A673 (cell line): Measurements from ENCODE around the gene VSTM4.

Experiments used
- EZH2 ChIP-seq: fragments of 200-600 bp; sonication (generic); IDR thresholded peaks from 2 replicates; pipeline ENCODE4 v1.6.1; 2017; ENCODE audit warnings: borderline replicate concordance, low read depth, mild to moderate bottlenecking, mixed read lengths, antibody characterized with exemption, low read length; ENCODE audit not compliant: poor library complexity, severe bottlenecking
- TF ChIP-seq, protein P1 (sequence below): fragments of 300-800, 200-600 bp; sonication (generic); conservative IDR thresholded peaks from 2 replicates; pipeline ENCODE4 v1.5.1; 2017; ENCODE audit warnings: low read depth, mild to moderate bottlenecking, antibody characterized with exemption, low read length, moderate library complexity, mixed read lengths

DNA sequence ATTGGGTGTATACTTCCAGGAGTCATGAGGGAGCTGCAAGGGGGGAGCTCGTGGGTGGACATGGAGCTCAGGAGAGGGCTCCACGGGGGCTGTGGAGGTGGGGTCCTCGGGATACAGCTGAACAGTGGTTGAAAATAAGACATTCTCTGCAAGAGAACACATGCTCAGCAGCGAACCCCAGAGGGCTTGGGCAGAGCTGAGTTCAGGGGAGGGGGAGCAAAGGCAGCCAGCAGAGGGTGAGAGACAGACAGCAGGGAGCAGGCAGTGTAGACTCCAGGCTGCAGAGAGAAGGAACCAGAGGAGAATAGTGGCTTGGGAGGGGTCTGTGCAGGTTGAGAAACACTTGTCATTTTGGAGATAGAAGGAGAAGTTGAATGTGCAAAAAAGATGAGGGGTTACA, 102.7 kb downstream of the VSTM4 start:
- TF ChIP-seq EZH2, result no peak
- TF ChIP-seq, protein P1, sequence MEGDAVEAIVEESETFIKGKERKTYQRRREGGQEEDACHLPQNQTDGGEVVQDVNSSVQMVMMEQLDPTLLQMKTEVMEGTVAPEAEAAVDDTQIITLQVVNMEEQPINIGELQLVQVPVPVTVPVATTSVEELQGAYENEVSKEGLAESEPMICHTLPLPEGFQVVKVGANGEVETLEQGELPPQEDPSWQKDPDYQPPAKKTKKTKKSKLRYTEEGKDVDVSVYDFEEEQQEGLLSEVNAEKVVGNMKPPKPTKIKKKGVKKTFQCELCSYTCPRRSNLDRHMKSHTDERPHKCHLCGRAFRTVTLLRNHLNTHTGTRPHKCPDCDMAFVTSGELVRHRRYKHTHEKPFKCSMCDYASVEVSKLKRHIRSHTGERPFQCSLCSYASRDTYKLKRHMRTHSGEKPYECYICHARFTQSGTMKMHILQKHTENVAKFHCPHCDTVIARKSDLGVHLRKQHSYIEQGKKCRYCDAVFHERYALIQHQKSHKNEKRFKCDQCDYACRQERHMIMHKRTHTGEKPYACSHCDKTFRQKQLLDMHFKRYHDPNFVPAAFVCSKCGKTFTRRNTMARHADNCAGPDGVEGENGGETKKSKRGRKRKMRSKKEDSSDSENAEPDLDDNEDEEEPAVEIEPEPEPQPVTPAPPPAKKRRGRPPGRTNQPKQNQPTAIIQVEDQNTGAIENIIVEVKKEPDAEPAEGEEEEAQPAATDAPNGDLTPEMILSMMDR, result no peak
